GM23248 (cell line): ENCODE measurements around the gene TCF25. TPM values are rescaled to one million over a fixed set of nuclear protein-coding genes. Genes with fewer than 3 reads are reported as not detected.

Source experiments
- DNase-seq: peaks from one replicate; pipeline ENCODE4 v3.0.0-alpha.2; 2015
- H2AFZ ChIP-seq: fragments of 200-600 bp; sonication (generic); 2 replicates; pipeline ENCODE4 v1.6.1; 2016; ENCODE audit warnings: antibody characterized with exemption
- H3F3A ChIP-seq: fragments of 200-600 bp; sonication (generic); 2 replicates; pipeline ENCODE4 v1.6.1; 2016; ENCODE audit warnings: mild to moderate bottlenecking, antibody characterized with exemption, mixed run types; ENCODE audit not compliant: insufficient read depth
- H3K27ac ChIP-seq: fragments of 200-600 bp; sonication (generic); 2 replicates; pipeline ENCODE4 v1.5.1; 2016; ENCODE audit warnings: mild to moderate bottlenecking
- H3K27me3 ChIP-seq: fragments of 200-600 bp; sonication (generic); replicated peaks from 2 replicates; pipeline ENCODE4 v1.6.1; 2016; ENCODE audit warnings: mild to moderate bottlenecking; ENCODE audit not compliant: insufficient read depth
- H3K36me3 ChIP-seq: fragments of 200-600 bp; sonication (generic); 2 replicates; pipeline ENCODE4 v1.6.1; 2016; ENCODE audit warnings: low read depth, mild to moderate bottlenecking
- H3K4me1 ChIP-seq: fragments of 200-600 bp; sonication (generic); 2 replicates; pipeline ENCODE4 v1.6.1; 2016; ENCODE audit warnings: mild to moderate bottlenecking; ENCODE audit not compliant: insufficient read depth
- H3K4me2 ChIP-seq: fragments of 200-600 bp; sonication (generic); one replicate; pipeline ENCODE4 v1.6.1; 2016; ENCODE audit warnings: mild to moderate bottlenecking; ENCODE audit not compliant: unreplicated experiment
- H3K4me3 ChIP-seq: fragments of 200-600 bp; sonication (generic); 2 replicates; pipeline ENCODE4 v1.5.1; 2016; ENCODE audit warnings: mild to moderate bottlenecking
- H3K79me2 ChIP-seq: fragments of 200-600 bp; sonication (generic); 2 replicates; pipeline ENCODE4 v1.6.1; 2016; ENCODE audit warnings: mild to moderate bottlenecking; ENCODE audit not compliant: insufficient read depth
- H3K9ac ChIP-seq: fragments of 200-600 bp; sonication (generic); 2 replicates; pipeline ENCODE4 v1.6.1; 2016; ENCODE audit warnings: mild to moderate bottlenecking
- H3K9me2 ChIP-seq: fragments of 200-600 bp; sonication (generic); 2 replicates; pipeline ENCODE4 v1.6.1; 2016; ENCODE audit warnings: mixed run types, mild to moderate bottlenecking, moderate library complexity; ENCODE audit not compliant: insufficient read depth
- H3K9me3 ChIP-seq: fragments of 200-600 bp; sonication (generic); one replicate; pipeline ENCODE4 v1.6.1; 2017; ENCODE audit warnings: low read depth
- H4K20me1 ChIP-seq: fragments of 200-600 bp; sonication (generic); 2 replicates; pipeline ENCODE4 v1.6.0; 2016; ENCODE audit not compliant: insufficient read depth
- EZH2 ChIP-seq: fragments of 200-600 bp; sonication (generic); IDR thresholded peaks from 2 replicates; pipeline ENCODE4 v1.6.1; 2018; ENCODE audit warnings: antibody characterized with exemption, mild to moderate bottlenecking; ENCODE audit not compliant: insufficient read depth, poor library complexity, severe bottlenecking
- EZH2phosphoT487 ChIP-seq: fragments of 200-600 bp; sonication (generic); IDR thresholded peaks from 2 replicates; pipeline ENCODE4 v1.6.1; 2018; ENCODE audit warnings: antibody characterized with exemption, moderate library complexity, mild to moderate bottlenecking, low read depth; ENCODE audit not compliant: insufficient read depth
- WGBS, 2 experiments: methylation state at CpG; one replicate each; pipeline ENCODE4 v1.1.6; 2015 to 2017; ENCODE audit warnings: low lambda C conversion rate in 2 of 2, low coverage in 1 of 2; ENCODE audit errors: missing lambda C conversion rate in 2 of 2; 5-methylcytosine and 5-hydroxymethylcytosine counted together
- in situ Hi-C: fragments of 300-500 bp; cut with MboI; formaldehyde crosslinking; loops from 2 replicates; pipeline ENCODE4 v1.15.0; 2020
- polyA plus RNA-seq: library from polyadenylated mRNA; unstranded; fragments of >200 nt; fragmentation: Nextera tagmentation; extraction: Ambion mirVana; gene quantifications from 2 replicates; pipeline ENCODE4 v1.2.1, GENCODE V29; 2016
- total RNA-seq: library from RNA; depleted of rRNA; stranded (reverse); fragments of >200 nt; shearing (Covaris generic); gene quantifications from 2 replicates; pipeline ENCODE4 v1.2.3, GENCODE V29; 2014

The TCF25 gene
- total and polyA plus RNA-seq, 2 experiments from 2014 or later, result 143 to 162 TPM

DNA sequence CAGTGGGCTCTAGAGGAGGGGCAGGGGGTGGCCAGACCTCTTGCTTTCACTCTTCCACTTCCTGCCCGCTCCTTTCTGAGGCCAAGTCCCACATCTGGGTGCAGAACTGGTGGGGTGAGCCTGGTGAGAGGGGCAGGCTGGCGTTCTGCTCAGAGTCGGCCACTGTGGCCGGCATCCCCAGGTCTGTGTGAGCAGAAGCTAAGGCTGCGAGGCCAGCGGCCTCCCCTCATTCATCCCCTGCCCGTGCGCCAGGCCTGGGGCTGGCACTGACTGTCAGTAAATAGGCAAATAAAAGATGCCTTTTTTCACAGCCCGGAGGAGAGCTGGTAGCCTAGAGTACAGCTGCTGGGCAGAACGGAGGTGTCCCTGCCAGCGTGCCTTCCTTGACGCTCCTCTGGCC lies 76.4 kb downstream of the TCF25 start:
- Histone ChIP-seq H3K27ac (no peak overlapping the region), H3K36me3 (no peaks in the 10 kb centered on the region), H4K20me1 (no peaks in the 10 kb centered on the region), H3K9ac (peak overlapping the region; percentile 66; the same call in 1 of the 2 replicates), H2AFZ (no peak overlapping the region), H3K9me2 (no peaks in the 10 kb centered on the region), H3K79me2 (peaks cover 14% of the 10 kb centered on the region; the same call in 1 of the 2 replicates), H3K27me3 (no peaks in the 10 kb centered on the region), H3K9me3 (no peaks in the 10 kb centered on the region), H3F3A (no peaks in the 10 kb centered on the region), H3K4me2 (peak overlapping the region; percentile 65), H3K4me1 (peaks cover 4% of the 10 kb centered on the region; the same call in 1 of the 2 replicates), H3K4me3 (peak overlapping the region; percentile 77)
- no peak for TF ChIP-seq EZH2phosphoT487
- TF ChIP-seq EZH2, result no peak
- 80 to 86% methylated on average over 12 of the region's 12 CpGs for WGBS, 2 experiments
- DNase-seq, result no peak
- in situ Hi-C loops, result no loop called here

DNA sequence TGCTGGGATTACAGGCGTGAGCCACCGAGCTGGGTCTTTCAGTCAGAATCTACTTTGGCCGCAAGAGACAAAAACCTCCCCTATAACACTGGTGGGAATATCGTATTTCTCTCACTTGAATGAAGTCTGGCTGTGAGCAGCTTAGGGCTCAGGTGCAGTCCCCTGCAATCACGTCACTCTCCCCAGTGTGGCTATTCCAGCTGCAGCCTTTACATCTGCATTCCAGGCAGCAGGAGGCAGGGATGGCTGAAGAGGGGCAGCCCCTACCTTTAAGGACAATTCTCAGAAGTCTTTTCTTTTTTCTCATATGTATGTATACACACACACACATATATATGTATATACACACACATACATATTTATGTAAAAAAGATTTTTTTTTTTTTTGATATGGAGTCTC lies 78.1 kb downstream of the TCF25 start:
- Histone ChIP-seq H3F3A (no peaks in the 10 kb centered on the region), H3K4me3 (no peak overlapping the region), H3K27ac (no peak overlapping the region), H4K20me1 (no peaks in the 10 kb centered on the region), H3K79me2 (peaks cover 14% of the 10 kb centered on the region; the same call in 1 of the 2 replicates), H3K9ac (no peak overlapping the region), H3K36me3 (no peaks in the 10 kb centered on the region), H3K9me3 (no peaks in the 10 kb centered on the region), H3K4me1 (peaks cover 4% of the 10 kb centered on the region; the same call in 1 of the 2 replicates), H3K27me3 (no peaks in the 10 kb centered on the region), H3K4me2 (no peak overlapping the region), H2AFZ (no peak overlapping the region), H3K9me2 (no peaks in the 10 kb centered on the region)
- in situ Hi-C loops, result no loop called here
- WGBS, 2 experiments, result 90% methylated on average over 5 of the region's 5 CpGs
- DNase-seq, result no peak
- TF ChIP-seq EZH2phosphoT487 (no peak), EZH2 (no peak)

DNA sequence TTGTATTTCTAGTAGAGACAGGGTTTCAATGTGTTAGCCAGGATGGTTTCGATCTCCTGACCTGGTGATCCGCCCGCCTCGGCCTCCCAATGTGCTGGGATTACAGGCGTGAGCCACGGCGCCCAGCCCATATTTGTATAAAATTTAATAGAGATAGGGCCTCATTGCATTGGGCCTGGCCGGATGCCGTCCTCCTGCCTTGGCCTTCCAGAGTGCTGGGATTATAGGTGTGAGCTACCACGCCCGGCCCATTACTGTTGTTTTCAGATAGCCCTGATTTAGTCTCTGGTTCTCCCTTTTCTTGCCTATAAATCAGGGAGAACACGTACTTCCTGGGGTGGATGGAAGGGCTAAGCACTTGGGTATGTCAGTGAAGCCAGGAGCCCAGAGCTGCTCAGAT lies 78.7 kb downstream of the TCF25 start:
- Histone ChIP-seq H3K4me3 (no peak overlapping the region), H3K27me3 (no peaks in the 10 kb centered on the region), H3K9me3 (no peaks in the 10 kb centered on the region), H3K27ac (no peak overlapping the region), H3K4me2 (no peak overlapping the region), H3K36me3 (no peaks in the 10 kb centered on the region), H2AFZ (no peak overlapping the region), H3K4me1 (peaks cover 4% of the 10 kb centered on the region; the same call in 1 of the 2 replicates), H3K9me2 (no peaks in the 10 kb centered on the region), H3K9ac (no peak overlapping the region), H3F3A (no peaks in the 10 kb centered on the region), H4K20me1 (no peaks in the 10 kb centered on the region), H3K79me2 (peaks cover 14% of the 10 kb centered on the region; the same call in 1 of the 2 replicates)
- DNase-seq, result no peak
- TF ChIP-seq EZH2phosphoT487 (no peak), EZH2 (no peak)
- in situ Hi-C loops, result no loop called here
- WGBS, 2 experiments, result 97 to 100% methylated on average over 12 of the region's 12 CpGs

- peaks cover 4% of the 10 kb centered on the region; the same call in 1 of the 2 replicates for H3K4me1 ChIP-seq
- WGBS, 2 experiments, result 93 to 97% methylated on average over 6 of the region's 6 CpGs
- no peak overlapping the region for H3K4me2 ChIP-seq
- no peaks in the 10 kb centered on the region for H4K20me1 ChIP-seq
- H3K9me3 ChIP-seq, result no peaks in the 10 kb centered on the region
- no peaks in the 10 kb centered on the region for H3F3A ChIP-seq
- H3K9ac ChIP-seq, result no peak overlapping the region
- no peak overlapping the region for H3K4me3 ChIP-seq
- no peaks in the 10 kb centered on the region; the same call in 1 of the 2 replicates for H3K36me3 ChIP-seq
- no peaks in the 10 kb centered on the region for H3K9me2 ChIP-seq
- in situ Hi-C loops, result no loop called here
- no peaks in the 10 kb centered on the region for H3K27me3 ChIP-seq
- H3K27ac ChIP-seq, result no peak overlapping the region
- H3K79me2 ChIP-seq, result peaks cover 14% of the 10 kb centered on the region; the same call in 1 of the 2 replicates
- no peak for DNase-seq
- TF ChIP-seq EZH2 (no peak), EZH2phosphoT487 (no peak)
- no peak overlapping the region for H2AFZ ChIP-seq
These were observed 79.2 kb downstream of the TCF25 start for GRCh38 chr16:89952551-89952950.
